Transverse colon (tissue), 4 donors: Measurements from ENCODE around the gene SDR39U1. TPM values are rescaled to one million over a fixed set of nuclear protein-coding genes. Genes with fewer than 3 reads are reported as not detected.

Experiments
- DNase-seq: peaks from one replicate; pipeline ENCODE4 v3.0.0-alpha.2; 2019
- H3K27ac ChIP-seq, 4 donors: fragments of 200-600 bp; sonication (generic); 2 replicates each; pipeline ENCODE4 v1.5.1; 2016 to 2018; ENCODE audit warnings: inconsistent platforms in 4 of 4
- H3K27me3 ChIP-seq: fragments of 200-600 bp; sonication (generic); 2 replicates; pipeline ENCODE4 v1.5.1; 2017; ENCODE audit warnings: inconsistent platforms
- H3K36me3 ChIP-seq, 4 donors: fragments of 200-600 bp; sonication (generic); 2 replicates each; pipeline ENCODE4 v1.5.1; 2017 to 2019; ENCODE audit warnings: inconsistent platforms in 4 of 4
- H3K4me1 ChIP-seq, 4 donors: fragments of 200-600 bp; sonication (generic); 2 replicates each; pipeline ENCODE4 v1.5.1; 2017 to 2020; ENCODE audit warnings: inconsistent platforms in 4 of 4
- H3K4me3 ChIP-seq, 4 donors: fragments of 200-600 bp; sonication (generic); 1 replicate in 1 of 4; 2 replicates in 3 of 4; pipeline versions ENCODE4 v1.5.1 to v1.6.1; 2017 to 2019; ENCODE audit warnings: inconsistent platforms in 4 of 4
- H3K9me3 ChIP-seq, 2 donors: fragments of 200-600 bp; sonication (generic); 2 replicates each; pipeline ENCODE4 v1.5.1; 2017 to 2019; ENCODE audit warnings: inconsistent platforms in 2 of 2
- EP300 ChIP-seq: sonication (generic); formaldehyde crosslinking; IDR thresholded peaks from one replicate; pipeline ENCODE4 v1.6.1; 2017; ENCODE audit warnings: antibody characterized with exemption, low read depth
- POLR2A ChIP-seq: fragments of 450-650 bp; IDR thresholded peaks from one replicate; pipeline ENCODE4 v1.6.1; 2016; ENCODE audit warnings: antibody characterized with exemption, mild to moderate bottlenecking, moderate library complexity
- POLR2AphosphoS5 ChIP-seq, 3 donors: sonication (generic); formaldehyde crosslinking; IDR thresholded peaks; one replicate each; pipeline ENCODE4 v1.6.1; 2016; ENCODE audit warnings: antibody characterized with exemption in 3 of 3
- WGBS, 2 donors: methylation state at CpG; one replicate each; pipeline ENCODE4 v1.1.5; 2018; ENCODE audit warnings: low coverage in 1 of 2; 5-methylcytosine and 5-hydroxymethylcytosine counted together
- in situ Hi-C, 4 donors: fragments of 200-750 bp; cut with MboI; loops; one replicate each; pipeline versions ENCODE4 v1.15.0 to v1.15.1; 2017; ENCODE audit warnings: low sequenced_read_pairs in 3 of 4, low pct_ligation_motif_present in 1 of 4, low pct_unique_long_range_greater_than_20kb in 1 of 4
- intact Hi-C: fragments of 100-400 bp; cut with DNase I; formaldehyde crosslinking; loops from one replicate; pipeline ENCODE4 v1.15.1; 2023; ENCODE audit warnings: low total_unique reads
- total RNA-seq, 4 donors: library from RNA; depleted of rRNA; stranded (reverse); fragments of >200 nt; gene quantifications; one replicate each; pipeline ENCODE4 v1.1.0, GENCODE V29; 2016
- TF ChIP-seq, protein P1 (sequence below), 5 experiments: fragments of 200-600 bp in 3 of 5; fragments of 450-650 bp in 2 of 5; sonication (generic) in 3 of 5; IDR thresholded peaks; 1 replicate in 2 of 5; 2 replicates in 3 of 5; pipeline ENCODE4 v1.5.1; 2016 to 2017; ENCODE audit warnings: antibody characterized with exemption in 5 of 5, inconsistent platforms in 3 of 5, mild to moderate bottlenecking in 2 of 5, moderate library complexity in 1 of 5

SDR39U1 gene
- total RNA-seq, 4 donors from 2014 or later, result 18.3 to 202 (median 39.3) TPM

GRCh38 chr14:24440606-24441399 is 1.8 kb downstream of the SDR39U1 start:
- H3K27ac ChIP-seq, result peak overlapping the region; percentile 95 to 98 (median 96)
- 71 to 89% methylated on average over 1 to 8 of the region's 8 CpGs for WGBS, 2 donors
- TF ChIP-seq EP300 (no peak), POLR2AphosphoS5 (IDR thresholded peaks at IDR 0.05) (peak in 1 of 3 donors; percentile 8)
- H3K27me3 ChIP-seq, result no peaks in the 10 kb centered on the region
- no peaks in the 10 kb centered on the region for H3K9me3 ChIP-seq
- in situ Hi-C loops (loop anchor here in 3 of 4 donors (25.0 kb wide), 2 partner anchors 104 to 204 kb away; partner anchors contain the start of genes GMPR2 (in 3 of the 3), NEDD8 (in 3 of the 3), TINF2 (in 3 of the 3) and ADCY4 (in 1 of the 3)), intact Hi-C loops (loop anchor here (5.0 kb wide), 1 partner anchor 209 kb away; the partner anchor contains the start of genes GMPR2 and NEDD8)
- no peak for DNase-seq
- peaks cover 0 to 17% (median 6%) of the 10 kb centered on the region in 4 donors for H3K36me3 ChIP-seq
- no peak overlapping the region for H3K4me3 ChIP-seq
- H3K4me1 ChIP-seq, result peaks cover 7 to 51% (median 14%) of the 10 kb centered on the region in 4 donors

- Histone ChIP-seq H3K27me3 (no peaks in the 10 kb centered on the region), H3K9me3 (no peaks in the 10 kb centered on the region), H3K27ac (no peak overlapping the region), H3K4me1 (peaks cover 7 to 51% (median 14%) of the 10 kb centered on the region in 4 donors), H3K4me3 (no peak overlapping the region), H3K36me3 (peaks cover 0 to 17% (median 6%) of the 10 kb centered on the region in 4 donors)
- in situ Hi-C loops (loop anchor here (10.0 to 25.0 kb wide), 5 partner anchors 75 to 203 kb away; partner anchors contain the start of genes TINF2 (in 4 of the 4), GMPR2 (in 3 of the 4), NEDD8 (in 3 of the 4) and ADCY4 (in 2 of the 4)), intact Hi-C loops (loop anchor here (5.0 kb wide), 1 partner anchor 208 kb away; the partner anchor contains the start of genes GMPR2 and NEDD8)
- WGBS, 2 donors, result 63 to 77% methylated on average over 2 to 15 of the region's 15 CpGs
- no peak for DNase-seq
- TF ChIP-seq POLR2AphosphoS5 (IDR thresholded peaks at IDR 0.05), result peak in 1 of 3 donors; percentile 35
- no peak for TF ChIP-seq EP300
Observed at GRCh38 chr14:24439830-24440605, 2.6 kb downstream of the SDR39U1 start.

GRCh38 chr14:24439257-24439656 is 3.3 kb downstream of the SDR39U1 start:
- no peak for DNase-seq
- WGBS, 2 donors, result 40 to 68% methylated on average over 1 of the region's 1 CpG
- intact Hi-C loops, result no loop called here

GRCh38 chr14:24438223-24439097 is 4.1 kb downstream of the SDR39U1 start:
- WGBS, 2 donors, result 33 to 66% methylated on average over 3 to 9 of the region's 9 CpGs
- no peaks in the 10 kb centered on the region for H3K9me3 ChIP-seq
- H3K27me3 ChIP-seq, result no peaks in the 10 kb centered on the region
- peaks cover 0 to 20% (median 6%) of the 10 kb centered on the region in 4 donors for H3K36me3 ChIP-seq
- H3K4me1 ChIP-seq, result peaks cover 7 to 49% (median 12%) of the 10 kb centered on the region in 4 donors
- H3K27ac ChIP-seq, result no peak overlapping the region
- DNase-seq, result no peak
- TF ChIP-seq EP300 (no peak), POLR2A (no peak), POLR2AphosphoS5 (IDR thresholded peaks at IDR 0.05) (no peak)
- TF ChIP-seq, protein P1, sequence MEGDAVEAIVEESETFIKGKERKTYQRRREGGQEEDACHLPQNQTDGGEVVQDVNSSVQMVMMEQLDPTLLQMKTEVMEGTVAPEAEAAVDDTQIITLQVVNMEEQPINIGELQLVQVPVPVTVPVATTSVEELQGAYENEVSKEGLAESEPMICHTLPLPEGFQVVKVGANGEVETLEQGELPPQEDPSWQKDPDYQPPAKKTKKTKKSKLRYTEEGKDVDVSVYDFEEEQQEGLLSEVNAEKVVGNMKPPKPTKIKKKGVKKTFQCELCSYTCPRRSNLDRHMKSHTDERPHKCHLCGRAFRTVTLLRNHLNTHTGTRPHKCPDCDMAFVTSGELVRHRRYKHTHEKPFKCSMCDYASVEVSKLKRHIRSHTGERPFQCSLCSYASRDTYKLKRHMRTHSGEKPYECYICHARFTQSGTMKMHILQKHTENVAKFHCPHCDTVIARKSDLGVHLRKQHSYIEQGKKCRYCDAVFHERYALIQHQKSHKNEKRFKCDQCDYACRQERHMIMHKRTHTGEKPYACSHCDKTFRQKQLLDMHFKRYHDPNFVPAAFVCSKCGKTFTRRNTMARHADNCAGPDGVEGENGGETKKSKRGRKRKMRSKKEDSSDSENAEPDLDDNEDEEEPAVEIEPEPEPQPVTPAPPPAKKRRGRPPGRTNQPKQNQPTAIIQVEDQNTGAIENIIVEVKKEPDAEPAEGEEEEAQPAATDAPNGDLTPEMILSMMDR (IDR thresholded peaks at IDR 0.05), result no peak
- intact Hi-C loops (no loop called here), in situ Hi-C loops (loop anchor here (10.0 to 25.0 kb wide), 5 partner anchors 74 to 201 kb away; partner anchors contain the start of genes TINF2 (in 4 of the 4), GMPR2 (in 3 of the 4), NEDD8 (in 3 of the 4) and ADCY4 (in 2 of the 4))
- H3K4me3 ChIP-seq, result no peak overlapping the region

More at GRCh38 chr14:24439257-24439656, 3.3 kb downstream of the SDR39U1 start:
- H3K4me1 ChIP-seq, result peaks cover 7 to 51% (median 14%) of the 10 kb centered on the region in 4 donors
- H3K9me3 ChIP-seq, result no peaks in the 10 kb centered on the region
- no peak overlapping the region for H3K27ac ChIP-seq
- no peak for TF ChIP-seq POLR2A
- TF ChIP-seq, protein P1 (IDR thresholded peaks at IDR 0.05), result no peak
- TF ChIP-seq POLR2AphosphoS5 (IDR thresholded peaks at IDR 0.05), result peak in 1 of 3 donors; percentile 24
- TF ChIP-seq EP300, result no peak
- H3K4me3 ChIP-seq, result no peak overlapping the region
- no peaks in the 10 kb centered on the region for H3K27me3 ChIP-seq
- H3K36me3 ChIP-seq, result peaks cover 0 to 17% (median 6%) of the 10 kb centered on the region in 4 donors
- in situ Hi-C loops, result loop anchor here (10.0 to 25.0 kb wide), 5 partner anchors 74 to 202 kb away; partner anchors contain the start of genes TINF2 (in 4 of the 4), GMPR2 (in 3 of the 4), NEDD8 (in 3 of the 4) and ADCY4 (in 2 of the 4)
